Common myeloid progenitor, CD34-positive (primary cell): ENCODE results near the gene DEGS2.
A peak's percentile ranks its signal among the peaks of the same experiment; 100 is the strongest.

Experiments used
- CTCF ChIA-PET: fragments of 350-600 bp; sonication (Branson Sonifier 250); formaldehyde crosslinking; loops from one replicate; lab custom pipeline; 2021; ENCODE audit warnings: antibody characterized with exemption; lab: Charles Lee
- POLR2A ChIA-PET: fragments of 350-600 bp; sonication (Branson Sonifier 250); formaldehyde crosslinking; loops from one replicate; lab custom pipeline; 2021; ENCODE audit warnings: antibody characterized with exemption; lab: Charles Lee
- DNase-seq, 3 donors: peaks; one replicate each; pipeline versions ENCODE4 v3.0.0 to v3.0.0-alpha.2; 2013
- H3K27ac ChIP-seq, 2 experiments: 1 replicate in 1 of 2; 2 replicates in 1 of 2; pipeline ENCODE4 v1.7.0; 2013; ENCODE audit warnings: inconsistent platforms in 2 of 2, low read length in 2 of 2, mild to moderate bottlenecking in 2 of 2, low read depth in 1 of 2, moderate library complexity in 1 of 2; ENCODE audit not compliant: severe bottlenecking in 2 of 2, insufficient read depth in 1 of 2, poor library complexity in 1 of 2
- H3K27me3 ChIP-seq, 5 experiments: replicated peaks in 2 of 5; 1 replicate in 3 of 5; 2 replicates in 2 of 5; pipeline versions ENCODE4 v1.6.1 to v1.7.0; 2013; ENCODE audit warnings: low read length in 4 of 5, mild to moderate bottlenecking in 2 of 5, moderate library complexity in 2 of 5, inconsistent platforms in 1 of 5; ENCODE audit not compliant: insufficient read depth in 5 of 5, control insufficient read depth in 4 of 5
- H3K36me3 ChIP-seq, 4 experiments: 1 replicate in 2 of 4; 2 replicates in 2 of 4; pipeline versions ENCODE4 v1.6.1 to v1.7.0; 2013; ENCODE audit warnings: low read length in 3 of 4, control low read depth in 1 of 4, mild to moderate bottlenecking in 1 of 4; ENCODE audit not compliant: control insufficient read depth in 4 of 4, insufficient read depth in 4 of 4
- H3K4me1 ChIP-seq, 4 experiments: 1 replicate in 3 of 4; 2 replicates in 1 of 4; pipeline versions ENCODE4 v1.6.1 to v1.7.1; 2013; ENCODE audit warnings: low read length in 3 of 4, mild to moderate bottlenecking in 3 of 4, control low read depth in 1 of 4, inconsistent platforms in 1 of 4, moderate library complexity in 1 of 4; ENCODE audit not compliant: control insufficient read depth in 4 of 4, insufficient read depth in 4 of 4; ENCODE audit errors: control extremely low read depth in 1 of 4
- H3K4me3 ChIP-seq, 7 experiments: 1 replicate in 4 of 7; 2 replicates in 3 of 7; pipeline versions ENCODE4 v1.5.1 to v1.7.0; 2013; ENCODE audit warnings: mild to moderate bottlenecking in 7 of 7, low read length in 6 of 7, moderate library complexity in 6 of 7, inconsistent platforms in 2 of 7, low read depth in 2 of 7, control low read depth in 1 of 7; ENCODE audit not compliant: insufficient read depth in 4 of 7, control insufficient read depth in 1 of 7; ENCODE audit errors: extremely low read depth in 1 of 7
- H3K9me3 ChIP-seq, 5 experiments: 1 replicate in 4 of 5; 2 replicates in 1 of 5; pipeline versions ENCODE4 v1.6.1 to v1.7.1; 2013; ENCODE audit warnings: low read length in 4 of 5, mild to moderate bottlenecking in 2 of 5, inconsistent platforms in 1 of 5, low read depth in 1 of 5, moderate library complexity in 1 of 5; ENCODE audit not compliant: control insufficient read depth in 4 of 5, insufficient read depth in 2 of 5; ENCODE audit errors: control extremely low read depth in 1 of 5
- WGBS: methylation state at CpG from one replicate; pipeline ENCODE4 v1.1.5; 2013; ENCODE audit not compliant: insufficient coverage; 5-methylcytosine and 5-hydroxymethylcytosine counted together

DEGS2 gene

DNA sequence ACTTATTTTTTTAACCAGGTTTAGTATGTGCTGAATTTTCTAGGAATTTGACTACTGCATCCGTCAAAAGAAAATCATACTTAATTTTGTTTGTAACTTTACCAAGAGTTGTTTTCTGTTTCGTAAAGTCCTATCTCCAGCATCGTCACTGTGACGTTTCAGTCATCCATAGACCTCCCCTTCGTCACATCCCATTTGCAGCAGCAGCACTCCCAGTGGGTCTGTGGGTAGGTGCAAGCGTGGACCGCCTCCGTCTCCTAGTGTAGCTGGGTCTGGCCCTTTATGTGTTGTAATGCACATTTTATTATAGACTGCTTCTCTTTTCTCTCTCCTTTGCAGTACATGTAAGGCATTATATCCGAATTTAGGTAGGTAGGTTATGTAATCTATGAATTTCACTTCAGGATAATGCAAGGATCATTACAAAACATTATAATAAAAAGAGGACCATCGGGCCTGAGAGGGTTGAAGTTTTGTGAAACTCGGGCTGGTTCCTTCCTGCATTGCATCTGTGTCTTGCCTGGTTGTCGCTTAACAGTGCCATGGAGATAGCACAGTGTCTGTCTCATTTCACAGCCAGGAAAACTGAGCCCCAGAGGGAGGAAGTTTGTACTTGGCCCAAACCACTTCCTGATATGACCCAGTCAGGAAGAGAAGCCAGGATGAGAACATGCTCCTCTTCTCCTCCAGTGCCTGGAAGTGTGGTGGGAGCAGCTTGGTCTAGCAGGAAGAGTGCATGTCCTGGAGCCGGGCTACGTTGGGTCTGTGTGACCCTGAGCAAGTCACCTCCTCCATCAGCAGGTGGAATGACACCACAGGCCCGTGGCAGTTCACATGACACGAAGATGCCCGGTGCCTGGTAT lies 53.0 kb downstream of the DEGS2 start:
- peaks cover 0 to 73% (median 14%) of the 10 kb centered on the region in 4 experiments for H3K36me3 ChIP-seq
- no peaks in the 10 kb centered on the region for H3K27me3 ChIP-seq
- DNase-seq, result peak; percentile 17 to 65 (median 51)
- POLR2A ChIA-PET, result interaction anchor here (0.6 to 1.2 kb wide), 2 partner anchors 28 to 86 kb away, joined by 3 to 4 read pairs; no protein-coding TSS in a partner anchor
- H3K4me3 ChIP-seq, result no peak overlapping the region
- WGBS, result 70% methylated on average over 10 of the region's 17 CpGs
- no peaks in the 10 kb centered on the region for H3K9me3 ChIP-seq
- H3K27ac ChIP-seq, result no peak overlapping the region
- peaks cover 6 to 51% (median 42%) of the 10 kb centered on the region in 4 experiments for H3K4me1 ChIP-seq
- CTCF ChIA-PET, result interaction anchor here (0.6 to 53.6 kb wide), 10 partner anchors 11 to 123 kb away, joined by 3 to 1065 read pairs (median 10); partner anchors contain the start of gene EVL

DNA sequence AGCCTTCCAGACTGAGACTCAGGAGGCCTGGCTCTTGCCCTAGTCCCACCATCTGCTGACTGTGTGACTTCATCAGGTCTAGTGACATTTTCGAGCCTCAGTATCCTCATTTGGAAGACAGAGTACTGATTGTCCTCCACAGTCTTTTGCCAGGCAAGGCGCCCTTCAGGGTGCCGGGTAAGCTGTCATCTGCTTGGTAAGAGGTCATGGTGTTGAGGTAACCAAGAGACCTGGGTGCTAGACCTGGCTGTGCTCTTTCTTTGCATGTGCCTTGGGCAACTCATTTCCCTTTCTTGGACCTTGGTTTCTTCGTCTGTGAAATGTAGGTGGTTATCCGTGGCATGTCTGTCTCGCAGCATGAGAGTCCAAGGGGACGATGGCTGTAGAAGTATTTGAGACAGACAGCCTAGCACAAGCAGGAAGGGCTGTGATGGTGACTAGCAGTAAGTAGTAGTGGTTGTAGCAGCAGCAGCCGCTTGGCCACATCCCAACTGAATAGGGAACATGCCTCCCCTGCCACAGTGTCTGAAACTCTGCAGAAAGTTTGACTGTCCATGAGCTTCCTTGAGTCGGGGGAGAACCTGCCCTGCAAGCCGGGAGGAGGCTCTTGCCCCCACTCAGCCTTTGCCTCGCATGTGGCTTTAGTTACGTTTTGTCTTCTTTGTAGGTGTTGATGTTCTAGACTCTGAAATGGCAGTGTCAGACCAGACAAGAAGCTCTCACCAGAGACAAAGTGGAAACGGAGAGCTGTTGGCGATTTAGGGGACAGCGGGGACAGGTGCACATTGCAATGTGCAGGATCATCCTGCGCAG lies 53.9 kb downstream of the DEGS2 start:
- Histone ChIP-seq H3K9me3 (no peaks in the 10 kb centered on the region), H3K36me3 (peaks cover 0 to 70% (median 13%) of the 10 kb centered on the region in 4 experiments), H3K27me3 (no peaks in the 10 kb centered on the region), H3K27ac (no peak overlapping the region), H3K4me3 (peak overlapping the region in 2 of 7 experiments; percentile 6 to 43), H3K4me1 (peaks cover 6 to 51% (median 42%) of the 10 kb centered on the region in 4 experiments)
- ChIA-PET CTCF (interaction anchor here (0.6 to 53.6 kb wide), 12 partner anchors 12 to 122 kb away, joined by 3 to 1065 read pairs (median 4); partner anchors contain the start of gene EVL), POLR2A (interaction anchor here (0.6 to 1.2 kb wide), 3 partner anchors 26 to 87 kb away, joined by 3 to 6 read pairs (median 4); no protein-coding TSS in a partner anchor)
- 52% methylated on average over 14 of the region's 16 CpGs for WGBS
- DNase-seq, result peak; percentile 26 to 81 (median 76)

DNA sequence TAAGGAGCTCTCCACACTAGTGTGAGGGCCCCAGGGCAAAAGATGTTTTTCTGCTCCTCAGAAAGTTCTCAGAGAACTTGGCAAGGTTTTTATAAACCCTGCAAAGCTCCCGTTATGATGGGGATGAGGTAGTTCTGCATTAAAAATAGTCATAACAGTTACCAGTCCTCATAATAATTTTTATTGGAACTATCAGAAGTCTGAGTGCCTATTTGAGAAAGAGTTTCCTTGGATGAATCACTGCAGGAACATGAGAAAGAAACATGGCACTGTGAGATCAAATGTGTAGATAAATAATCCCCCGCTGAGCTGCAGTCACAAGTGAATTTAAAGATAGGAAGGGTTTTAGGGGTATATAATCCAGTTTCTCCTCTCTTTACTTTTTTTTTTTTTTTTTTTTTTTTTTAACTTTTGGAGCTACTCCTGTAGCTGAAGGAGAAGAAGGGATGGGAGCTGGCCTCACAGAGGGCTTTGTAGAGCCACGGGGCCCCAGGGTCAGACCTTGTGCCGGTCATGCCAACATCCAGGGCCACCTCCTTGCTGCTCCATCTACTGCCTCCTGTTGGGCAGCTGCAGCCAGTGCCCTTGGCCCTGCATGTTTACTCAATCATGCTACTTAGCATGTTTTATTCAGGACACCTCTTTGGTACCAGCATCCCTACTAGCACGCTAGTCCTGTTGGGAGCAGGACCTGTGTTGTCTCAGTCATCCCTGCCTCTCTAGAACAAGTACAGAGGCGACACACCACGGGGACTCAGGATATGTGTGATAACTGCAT lies 54.7 kb downstream of the DEGS2 start:
- no peaks in the 10 kb centered on the region for H3K27me3 ChIP-seq
- H3K4me3 ChIP-seq, result no peak overlapping the region
- DNase-seq, result no peak
- no peaks in the 10 kb centered on the region for H3K9me3 ChIP-seq
- H3K36me3 ChIP-seq, result peaks cover 3 to 67% (median 13%) of the 10 kb centered on the region in 4 experiments
- ChIA-PET CTCF (interaction anchor here (0.9 to 53.6 kb wide), 8 partner anchors 8 to 106 kb away, joined by 3 to 1065 read pairs (median 4); partner anchors contain the start of gene EVL), POLR2A (interaction anchor here (1.0 kb wide), 1 partner anchor 25 kb away, joined by 6 read pairs; no protein-coding TSS in a partner anchor)
- H3K4me1 ChIP-seq, result peaks cover 6 to 51% (median 42%) of the 10 kb centered on the region in 4 experiments
- WGBS, result 98% methylated on average over 5 of the region's 7 CpGs
- H3K27ac ChIP-seq, result no peak overlapping the region

DNA sequence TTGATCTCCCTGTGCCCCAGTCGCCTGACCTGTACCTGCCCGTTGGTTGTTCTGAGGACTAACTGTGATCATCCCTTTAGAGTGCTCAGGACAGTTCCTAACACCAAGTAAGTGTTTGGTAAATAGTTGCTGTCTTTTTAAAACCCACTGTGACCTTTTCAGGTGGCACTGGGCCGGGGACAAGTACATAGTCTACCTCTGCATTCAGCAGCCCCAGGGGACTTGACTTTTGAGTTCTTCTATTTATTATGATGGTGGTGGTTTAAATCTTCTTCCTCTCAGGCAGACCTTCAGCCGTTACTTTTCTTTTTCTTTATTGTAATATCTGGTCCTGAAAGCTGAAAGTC lies 55.5 kb downstream of the DEGS2 start:
- no peaks in the 10 kb centered on the region for H3K9me3 ChIP-seq
- DNase-seq, result no peak
- no peaks in the 10 kb centered on the region for H3K27me3 ChIP-seq
- H3K27ac ChIP-seq, result no peak overlapping the region
- peaks cover 6 to 51% (median 42%) of the 10 kb centered on the region in 4 experiments for H3K4me1 ChIP-seq
- CTCF ChIA-PET, result interaction anchor here (0.9 to 53.6 kb wide), 7 partner anchors 9 to 79 kb away, joined by 3 to 1065 read pairs (median 4); partner anchors contain the start of gene EVL
- POLR2A ChIA-PET, result no interaction called here
- H3K4me3 ChIP-seq, result no peak overlapping the region
- H3K36me3 ChIP-seq, result peaks cover 3 to 66% (median 18%) of the 10 kb centered on the region in 4 experiments
- no CpG with 5 or more reads among the region's 4 CpGs for WGBS

DNA sequence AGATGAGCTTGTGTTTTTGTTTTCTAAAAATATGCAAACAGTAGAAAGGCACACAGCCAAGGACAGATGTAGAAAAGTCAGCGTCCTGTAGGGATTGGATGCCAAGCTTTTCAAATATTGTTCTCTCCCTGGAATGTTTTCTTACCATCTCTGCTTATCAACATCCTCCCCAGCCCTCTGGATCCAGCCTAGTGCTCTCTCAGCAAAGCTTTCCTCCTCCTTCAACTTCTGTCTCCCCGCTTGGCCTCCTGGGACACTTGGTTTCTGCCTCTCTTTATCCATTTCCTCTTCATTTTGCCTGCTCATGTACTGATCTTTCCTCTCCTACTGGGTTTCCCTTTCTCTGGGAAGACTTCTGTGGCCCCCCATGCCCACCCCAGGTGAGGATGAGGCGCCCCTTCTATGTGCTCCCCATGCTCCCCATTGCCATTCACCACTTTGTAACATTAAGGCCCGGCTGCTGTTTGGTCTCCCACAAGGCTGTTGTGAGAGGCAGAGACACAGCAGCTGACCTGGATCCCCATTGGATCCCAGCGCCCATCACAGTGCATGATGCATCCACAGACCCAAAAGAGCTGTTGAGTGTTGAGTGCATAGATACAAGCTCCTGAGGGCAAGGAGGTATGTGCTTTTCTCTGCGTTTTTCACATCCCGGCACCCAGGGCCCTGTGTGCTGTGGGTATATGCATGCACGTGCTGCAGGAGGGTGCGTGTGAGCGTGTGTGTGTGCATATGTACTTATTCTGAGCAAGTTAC lies 56.0 kb downstream of the DEGS2 start:
- Histone ChIP-seq H3K27me3 (no peaks in the 10 kb centered on the region), H3K4me1 (peaks cover 6 to 47% (median 38%) of the 10 kb centered on the region in 4 experiments), H3K4me3 (no peak overlapping the region), H3K27ac (no peak overlapping the region), H3K36me3 (peaks cover 5 to 66% (median 22%) of the 10 kb centered on the region in 4 experiments), H3K9me3 (no peaks in the 10 kb centered on the region)
- ChIA-PET CTCF (interaction anchor here (0.9 to 53.6 kb wide), 7 partner anchors 10 to 79 kb away, joined by 3 to 1065 read pairs (median 4); partner anchors contain the start of gene EVL), POLR2A (interaction anchor here (1.1 kb wide), 1 partner anchor 25 kb away, joined by 3 read pairs; no protein-coding TSS in a partner anchor)
- DNase-seq, result no peak
- WGBS, result 95% methylated on average over 8 of the region's 10 CpGs
